Measurements from ENCODE around the gene ZNF830.
"Not testable (repeated sequence)": the region's sequence is repeated elsewhere in the genome, so short reads cannot be mapped to it uniquely, and the experiment has no call there.

Gene ZNF830, protein sequence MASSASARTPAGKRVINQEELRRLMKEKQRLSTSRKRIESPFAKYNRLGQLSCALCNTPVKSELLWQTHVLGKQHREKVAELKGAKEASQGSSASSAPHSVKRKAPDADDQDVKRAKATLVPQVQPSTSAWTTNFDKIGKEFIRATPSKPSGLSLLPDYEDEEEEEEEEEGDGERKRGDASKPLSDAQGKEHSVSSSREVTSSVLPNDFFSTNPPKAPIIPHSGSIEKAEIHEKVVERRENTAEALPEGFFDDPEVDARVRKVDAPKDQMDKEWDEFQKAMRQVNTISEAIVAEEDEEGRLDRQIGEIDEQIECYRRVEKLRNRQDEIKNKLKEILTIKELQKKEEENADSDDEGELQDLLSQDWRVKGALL

GRCh38 chr17:34961093-34961911 is at the start of gene ZNF830, which contains the start of gene CCT6B:
TSS of gene ZNF830 (plus strand) at chr17:34961540. CDS start at chr17:34961567, 27 bp downstream.
TSS of gene CCT6B (minus strand) at chr17:34961460. CDS start at chr17:34961393, 67 bp downstream.
- peak; percentile 44 to 93 (median 86) for DNase-seq

GRCh38 chr17:34913001-34913400 is 48.3 kb upstream of the ZNF830 start:
- no peak for DNase-seq

DNA sequence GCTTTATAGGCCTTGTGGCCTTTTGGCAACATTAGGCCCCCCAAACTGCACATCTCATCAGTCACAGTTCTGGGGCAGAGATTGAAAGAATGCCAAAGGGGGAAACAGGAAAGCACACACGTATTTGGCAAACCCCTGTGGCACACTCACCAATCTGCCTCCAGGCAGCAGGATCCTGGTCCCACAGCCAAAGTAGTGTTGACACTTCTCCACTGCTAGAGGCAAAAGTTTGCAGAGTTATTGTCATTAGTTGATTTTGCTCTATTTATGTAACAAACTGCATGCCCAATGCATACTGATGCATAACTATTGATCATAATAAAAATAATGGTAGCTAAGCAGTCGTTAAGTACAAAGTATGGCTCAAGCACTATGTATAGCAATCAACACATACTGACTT is 45.2 kb upstream of the ZNF830 start:
- DNase-seq: no peak

- peak in 1 of 14 donors; percentile 86 for DNase-seq
Measured at GRCh38 chr17:34917381-34917780, 44.0 kb upstream of the ZNF830 start.

DNA sequence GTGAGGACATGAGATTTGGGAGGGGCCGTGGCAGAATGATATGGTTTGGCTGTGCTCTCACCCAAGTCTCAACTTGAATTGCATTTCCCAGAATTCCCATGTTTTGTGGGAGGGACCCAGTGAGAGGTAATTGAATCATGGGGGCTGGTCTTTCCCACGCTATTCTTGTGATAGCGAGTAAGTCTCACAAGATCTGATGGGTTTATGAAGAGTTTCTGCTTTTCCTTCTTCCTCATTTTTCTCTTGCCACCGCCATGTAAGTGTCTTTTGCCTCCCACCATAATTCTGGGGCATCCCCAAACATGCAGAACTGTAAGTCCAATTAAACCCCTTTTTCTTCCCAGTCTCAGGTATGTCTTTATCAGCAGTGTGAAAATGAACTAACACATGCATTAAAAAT is 40.7 kb upstream of the ZNF830 start:
- no peak for DNase-seq

DNA sequence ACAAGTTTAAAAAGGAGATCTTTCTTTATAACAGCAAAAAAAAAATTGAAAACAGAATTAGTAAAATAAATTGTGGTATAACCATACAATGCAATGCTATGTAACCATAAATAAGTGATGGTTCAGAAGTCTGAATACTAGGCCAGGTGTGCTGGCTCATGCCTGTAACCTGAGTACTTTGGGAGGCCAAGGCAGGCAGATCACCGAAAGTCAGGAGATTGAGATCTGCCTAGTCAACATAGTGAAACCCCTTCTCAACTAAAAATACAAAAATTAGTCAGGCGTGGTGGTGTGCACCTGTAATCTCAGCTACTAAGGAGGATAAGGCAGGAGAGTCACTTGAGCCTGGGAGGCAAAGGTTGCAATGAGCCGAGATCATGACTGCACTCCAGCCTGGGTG is 34.7 kb upstream of the ZNF830 start:
- no peak for DNase-seq

- DNase-seq: no peak
Measured at GRCh38 chr17:34930283-34930682, 31.1 kb upstream of the ZNF830 start.

DNA sequence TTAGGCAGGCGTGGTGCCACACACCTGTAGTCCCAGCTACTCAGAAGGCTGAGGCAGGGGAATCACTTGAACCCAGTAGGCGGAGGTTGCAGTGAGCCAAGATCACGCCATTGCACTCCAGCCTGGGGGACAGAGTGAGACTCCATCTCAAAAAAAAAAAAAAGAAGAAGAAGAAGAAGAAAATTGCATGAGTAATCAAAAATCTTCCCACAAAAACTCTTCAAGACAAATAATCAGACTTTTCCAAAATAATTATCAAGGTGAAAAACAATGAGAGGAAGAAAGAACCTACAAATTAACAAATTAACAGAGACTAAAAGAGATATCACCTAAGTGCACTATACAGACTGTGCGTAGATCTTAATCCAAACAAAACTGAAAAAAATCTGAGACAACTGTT is 10.6 kb upstream of the ZNF830 start:
- DNase-seq: not testable (repeated sequence)

GRCh38 chr17:34958438-34958837 is 2.9 kb upstream of the ZNF830 start:
- DNase-seq: no peak

GRCh38 chr17:34974179-34974578 is 12.8 kb downstream of the ZNF830 start:
- DNase-seq: no peak

GRCh38 chr17:34974794-34975785 is 13.8 kb downstream of the ZNF830 start:
- DNase-seq: no peak

- DNase-seq: no peak
Measured at GRCh38 chr17:34979153-34979552, 17.8 kb downstream of the ZNF830 start.

DNA sequence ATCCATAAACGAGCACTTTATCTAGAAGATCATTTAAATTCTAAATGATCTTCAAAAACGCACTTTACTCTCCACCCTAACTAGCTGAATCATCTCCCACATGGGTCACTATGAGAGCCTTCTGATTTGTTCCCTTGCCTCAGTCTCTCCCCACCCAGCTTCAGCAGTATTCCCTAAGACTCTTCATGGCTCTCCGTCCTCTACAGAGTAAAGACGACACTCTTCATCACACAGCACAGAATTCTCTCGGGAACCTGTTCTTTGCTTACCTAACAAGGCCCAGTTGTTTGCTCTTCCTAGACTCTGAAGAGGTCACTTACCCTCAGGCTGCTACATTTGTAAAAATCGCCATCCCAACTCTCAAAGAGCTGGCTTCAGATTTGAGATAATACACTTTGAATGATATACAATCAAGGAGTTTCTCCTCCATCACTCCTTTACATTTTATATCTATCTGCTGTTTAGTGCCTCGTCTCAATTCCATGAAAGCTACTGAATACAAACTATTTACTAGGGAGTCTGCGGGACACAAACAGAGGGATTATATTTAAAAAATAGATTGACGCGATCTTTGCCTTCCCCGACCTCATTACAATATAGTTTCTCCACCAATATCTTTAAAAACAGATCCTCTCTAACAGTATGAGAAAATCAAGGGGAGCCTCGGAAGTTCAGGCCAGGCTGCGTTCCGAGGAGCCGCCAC is 18.5 kb downstream of the ZNF830 start:
- no peak for DNase-seq

- peak; percentile 61 to 96 (median 90) for DNase-seq
Measured at GRCh38 chr17:34980353-34980680, 19.0 kb downstream of the ZNF830 start, which contains the start of gene LIG3. TSS of gene LIG3 (plus strand) at chr17:34980512. CDS start at chr17:34983006, 2,494 bp downstream.

GRCh38 chr17:34980681-34981537 is 19.6 kb downstream of the ZNF830 start:
- peak in 11 of 14 donors; percentile 56 to 96 (median 68) for DNase-seq

DNA sequence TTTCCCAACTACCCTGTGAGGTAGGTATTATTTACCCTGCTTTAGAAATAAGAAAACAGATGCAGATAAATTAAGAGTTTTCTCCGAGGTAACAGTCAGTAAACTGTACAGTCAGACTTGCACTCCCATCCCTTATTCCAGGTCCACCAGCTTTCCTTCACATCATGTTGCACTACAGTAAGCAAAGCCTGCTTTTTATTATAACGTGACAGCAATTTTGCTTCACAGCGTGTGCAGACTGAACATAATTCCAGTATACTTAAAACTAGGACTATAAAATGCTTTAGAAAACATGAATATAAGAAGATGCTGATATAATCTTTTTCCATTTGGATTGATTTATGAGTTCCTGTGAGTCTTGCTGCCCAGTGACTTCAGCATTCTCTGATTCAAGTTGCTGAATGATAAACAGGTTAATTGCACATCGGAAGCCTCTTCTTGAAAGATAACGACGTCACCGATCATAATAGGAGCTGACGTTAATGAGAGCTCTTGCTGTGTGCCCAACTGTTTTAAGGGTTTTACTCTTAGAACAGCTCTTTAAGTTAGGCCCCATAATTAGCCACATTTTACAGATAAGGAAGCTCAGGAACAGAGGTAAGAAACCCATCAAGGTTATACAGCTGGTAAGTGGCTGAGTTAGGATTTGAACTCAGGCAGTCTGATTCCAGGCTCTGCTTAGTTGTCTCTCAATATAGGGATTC is 20.4 kb downstream of the ZNF830 start:
- no peak for DNase-seq

DNA sequence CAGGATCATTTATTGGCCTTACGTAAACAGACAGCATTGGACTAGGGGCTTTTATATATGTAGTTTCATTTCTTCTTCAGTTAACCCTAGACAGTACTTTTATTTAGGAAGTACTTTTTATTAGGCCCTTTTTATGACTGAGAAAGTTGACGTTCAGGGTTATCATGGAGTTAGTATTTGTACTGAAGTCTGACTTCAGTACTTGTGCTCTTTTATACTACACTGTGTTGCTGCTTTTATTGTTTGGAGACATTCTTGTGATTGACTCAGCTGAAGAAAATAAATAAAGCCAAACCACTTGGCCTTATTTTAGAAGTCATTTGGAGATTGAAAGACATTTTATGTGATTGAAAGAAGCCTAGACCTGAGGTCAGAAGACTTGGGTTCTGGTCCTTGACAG is 25.9 kb downstream of the ZNF830 start:
- no peak for DNase-seq

GRCh38 chr17:34988644-34989043 is 27.3 kb downstream of the ZNF830 start:
- DNase-seq: no peak

- DNase-seq: no peak
Measured at GRCh38 chr17:34989473-34989872, 28.1 kb downstream of the ZNF830 start.

DNA sequence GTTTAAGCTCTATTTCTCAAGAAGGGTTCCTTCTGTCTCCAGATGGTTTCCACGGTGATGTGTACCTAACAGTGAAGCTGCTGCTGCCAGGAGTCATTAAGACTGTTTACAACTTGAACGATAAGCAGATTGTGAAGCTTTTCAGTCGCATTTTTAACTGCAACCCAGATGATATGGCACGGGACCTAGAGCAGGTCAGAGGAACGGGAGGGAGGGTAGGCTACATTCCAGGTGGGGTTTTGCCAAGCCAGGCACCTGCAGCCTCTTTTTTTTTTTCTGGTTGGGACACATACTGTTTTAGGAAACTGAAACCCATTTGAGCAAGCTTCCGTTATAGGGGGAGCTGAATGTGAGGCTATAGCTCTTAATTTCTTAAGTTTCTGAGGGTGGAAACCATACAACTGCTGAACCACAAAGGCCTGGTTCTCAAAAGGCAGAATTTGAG is 29.6 kb downstream of the ZNF830 start:
- no peak for DNase-seq

Measured in C1 segment of cervical spinal cord (tissue), 14 donors.